H1 (cell line): Measurements from ENCODE around the gene SLC35F1. TPM values are rescaled to one million over a fixed set of nuclear protein-coding genes. Genes with fewer than 3 reads are reported as not detected.

Experiments used
- CTCF ChIA-PET: fragments of 300-600 bp; sonication (Branson Sonifier 250); formaldehyde crosslinking; loops from one replicate; lab custom pipeline; 2021; ENCODE audit not compliant: partially characterized antibody; lab: Charles Lee
- POLR2A ChIA-PET: fragments of 300-600 bp; sonication (Branson Sonifier 250); formaldehyde crosslinking; loops from one replicate; lab custom pipeline; 2021; ENCODE audit warnings: inconsistent platforms; ENCODE audit not compliant: partially characterized antibody; lab: Charles Lee
- DNase-seq, 2 experiments: peaks; one replicate each; pipeline versions ENCODE4 v3.0.0 to v3.0.0-alpha.2; 2010 to 2022; ENCODE audit warnings: low spot score in 2 of 2, low read depth in 1 of 2, mixed read lengths in 1 of 2
- FAIRE-seq: peaks from 2 replicates; lab custom pipeline; 2011; peaks lifted over from hg19 to GRCh38; lab: Jason Lieb, UNC
- H2AFZ ChIP-seq: 2 replicates; pipeline ENCODE4 v1.8.1; 2012; ENCODE audit warnings: low read length, inconsistent platforms
- H2AK5ac ChIP-seq: 2 replicates; pipeline ENCODE4 v1.6.1; 2013; ENCODE audit warnings: low read depth, low read length
- H2BK120ac ChIP-seq: replicated peaks from 2 replicates; pipeline ENCODE3; 2013; ENCODE audit warnings: low read depth, low read length, inconsistent platforms
- H2BK12ac ChIP-seq: 2 replicates; pipeline ENCODE4 v1.6.1; 2013; ENCODE audit warnings: low read depth, low read length
- H2BK15ac ChIP-seq: 2 replicates; pipeline ENCODE4 v1.6.1; 2013; ENCODE audit warnings: low read length
- H2BK20ac ChIP-seq: 2 replicates; pipeline ENCODE4 v1.6.1; 2013; ENCODE audit warnings: low read length
- H2BK5ac ChIP-seq: 2 replicates; pipeline ENCODE4 v1.6.1; 2013; ENCODE audit warnings: low read depth, low read length
- H3K14ac ChIP-seq: 2 replicates; pipeline ENCODE4 v1.6.1; 2013; ENCODE audit warnings: inconsistent platforms; ENCODE audit not compliant: insufficient read length
- H3K18ac ChIP-seq: 2 replicates; pipeline ENCODE4 v1.6.1; 2013; ENCODE audit warnings: low read length; ENCODE audit errors: extremely low read depth
- H3K23ac ChIP-seq: 2 replicates; pipeline ENCODE4 v1.6.1; 2013; ENCODE audit warnings: inconsistent platforms; ENCODE audit not compliant: insufficient read length
- H3K23me2 ChIP-seq: 2 replicates; pipeline ENCODE4 v1.6.1; 2013; ENCODE audit warnings: low read depth, low read length
- H3K27ac ChIP-seq: 2 replicates; pipeline ENCODE4 v1.6.1; 2011; ENCODE audit warnings: low read depth, low read length, inconsistent platforms
- H3K27me3 ChIP-seq, 4 experiments: replicated peaks in 1 of 4; 1 replicate in 1 of 4; 2 replicates in 3 of 4; pipeline versions ENCODE4 v1.6.1 to v1.8.1; 2011 to 2013; ENCODE audit warnings: low read length in 3 of 4, mild to moderate bottlenecking in 3 of 4, inconsistent platforms in 2 of 4, mixed read lengths in 2 of 4, moderate library complexity in 1 of 4; ENCODE audit not compliant: control insufficient read depth in 3 of 4, insufficient read depth in 3 of 4; ENCODE audit errors: extremely low read depth in 1 of 4
- H3K36me3 ChIP-seq, 4 experiments: 2 replicates each; pipeline versions ENCODE4 v1.6.1 to v1.8.1; 2011 to 2013; ENCODE audit warnings: mild to moderate bottlenecking in 4 of 4, low read length in 3 of 4, moderate library complexity in 2 of 4, control low read depth in 1 of 4, inconsistent platforms in 1 of 4; ENCODE audit not compliant: insufficient read depth in 4 of 4, control insufficient read depth in 2 of 4
- H3K4ac ChIP-seq: replicated peaks from 2 replicates; pipeline ENCODE3; 2013; ENCODE audit warnings: low read length, low read depth, mixed read lengths, inconsistent platforms; ENCODE audit not compliant: insufficient read length
- H3K4me1 ChIP-seq, 4 experiments: replicated peaks in 1 of 4; 1 replicate in 1 of 4; 2 replicates in 3 of 4; pipeline versions ENCODE4 v1.6.1 to v1.8.1; 2011 to 2013; ENCODE audit warnings: low read length in 3 of 4, inconsistent platforms in 2 of 4, mixed read lengths in 1 of 4; ENCODE audit not compliant: insufficient read depth in 4 of 4, control insufficient read depth in 3 of 4
- H3K4me2 ChIP-seq, 2 experiments: 2 replicates each; pipeline versions ENCODE4 v1.6.1 to v1.8.1; 2011 to 2013; ENCODE audit warnings: low read depth in 2 of 2, low read length in 2 of 2, control low read depth in 1 of 2, inconsistent platforms in 1 of 2, mild to moderate bottlenecking in 1 of 2; ENCODE audit not compliant: insufficient read depth in 1 of 2
- H3K4me3 ChIP-seq, 4 experiments: fragments of 200-600, 300-600 bp in 1 of 4; sonication (generic), shearing (Covaris generic), sonication (Bioruptor Twin) in 1 of 4; 2 replicates each; pipeline versions ENCODE4 v1.5.1 to v1.8.1; 2011 to 2016; ENCODE audit warnings: low read length in 4 of 4, low read depth in 3 of 4, control low read depth in 2 of 4, inconsistent platforms in 2 of 4, mild to moderate bottlenecking in 2 of 4, mixed read lengths in 1 of 4, moderate library complexity in 1 of 4; ENCODE audit not compliant: insufficient read depth in 2 of 4; ENCODE audit errors: extremely low read depth in 1 of 4
- H3K56ac ChIP-seq: replicated peaks from 2 replicates; pipeline ENCODE3; 2013; ENCODE audit warnings: low read depth, mild to moderate bottlenecking, mixed read lengths, low read length, inconsistent platforms; ENCODE audit not compliant: insufficient read length
- H3K79me1 ChIP-seq: 2 replicates; pipeline ENCODE4 v1.6.1; 2013; ENCODE audit warnings: low read depth, low read length, control low read depth
- H3K79me2 ChIP-seq, 2 experiments: 2 replicates each; pipeline versions ENCODE4 v1.6.1 to v1.8.1; 2012 to 2013; ENCODE audit warnings: low read length in 2 of 2, mild to moderate bottlenecking in 2 of 2, inconsistent platforms in 1 of 2; ENCODE audit not compliant: insufficient read depth in 2 of 2, control insufficient read depth in 1 of 2
- H3K9ac ChIP-seq, 4 experiments: replicated peaks in 1 of 4; 1 replicate in 1 of 4; 2 replicates in 3 of 4; pipeline versions ENCODE4 v1.6.1 to v1.8.1; 2011 to 2013; ENCODE audit warnings: low read depth in 3 of 4, low read length in 3 of 4, control low read depth in 2 of 4, mild to moderate bottlenecking in 2 of 4, moderate library complexity in 2 of 4, inconsistent platforms in 1 of 4; ENCODE audit errors: extremely low read depth in 1 of 4
- H3K9me3 ChIP-seq, 2 experiments: 2 replicates each; pipeline versions ENCODE4 v1.6.1 to v1.8.1; 2012 to 2013; ENCODE audit warnings: mild to moderate bottlenecking in 2 of 2, moderate library complexity in 2 of 2, control low read depth in 1 of 2, inconsistent platforms in 1 of 2, low read depth in 1 of 2, low read length in 1 of 2, mixed read lengths in 1 of 2; ENCODE audit not compliant: insufficient read depth in 2 of 2
- H4K20me1 ChIP-seq, 2 experiments: replicated peaks in 1 of 2; 2 replicates each; pipeline versions ENCODE3 to v1.8.1; 2011 to 2013; ENCODE audit warnings: inconsistent platforms in 2 of 2, low read length in 2 of 2, mild to moderate bottlenecking in 1 of 2; ENCODE audit not compliant: insufficient read depth in 2 of 2, control insufficient read depth in 1 of 2
- H4K5ac ChIP-seq: 2 replicates; pipeline ENCODE4 v1.6.1; 2013; ENCODE audit warnings: low read length, low read depth, mixed read lengths, inconsistent platforms; ENCODE audit not compliant: insufficient read length
- H4K8ac ChIP-seq: 2 replicates; pipeline ENCODE4 v1.8.0; 2013; ENCODE audit warnings: mild to moderate bottlenecking, moderate library complexity, low read length, inconsistent platforms; ENCODE audit not compliant: insufficient read depth; ENCODE audit errors: extremely low read depth
- H4K91ac ChIP-seq: replicated peaks from 2 replicates; pipeline ENCODE3; 2013; ENCODE audit warnings: low read length, mixed read lengths, inconsistent platforms; ENCODE audit not compliant: insufficient read length
- BRCA1 ChIP-seq: IDR thresholded peaks from 2 replicates; pipeline ENCODE4 v1.6.1; 2012; ENCODE audit warnings: low read depth, low read length, improper control_type of control experiment
- EGR1 ChIP-seq: IDR thresholded peaks from 2 replicates; pipeline ENCODE4 v1.6.1; 2011; ENCODE audit warnings: low read depth, low read length, borderline replicate concordance
- EP300 ChIP-seq, 2 experiments: IDR thresholded peaks; 1 replicate in 1 of 2; 2 replicates in 1 of 2; pipeline ENCODE4 v1.6.1; 2011 to 2012; ENCODE audit warnings: low read depth in 2 of 2, low read length in 2 of 2, mild to moderate bottlenecking in 2 of 2, borderline replicate concordance in 1 of 2, inconsistent platforms in 1 of 2, moderate library complexity in 1 of 2
- EZH2 ChIP-seq: fragments of 200-600 bp; sonication (generic); IDR thresholded peaks from 2 replicates; pipeline ENCODE4 v1.7.1; 2012; ENCODE audit warnings: low read depth, mild to moderate bottlenecking, moderate library complexity, low read length, inconsistent platforms; ENCODE audit not compliant: severe bottlenecking
- GABPA ChIP-seq: IDR thresholded peaks from 2 replicates; pipeline ENCODE4 v1.6.1; 2011; ENCODE audit warnings: mild to moderate bottlenecking, low read length, moderate library complexity, borderline replicate concordance; ENCODE audit not compliant: insufficient read depth
- KDM1A ChIP-seq: fragments of 200-600, 300-600 bp; sonication (generic); IDR thresholded peaks from 2 replicates; pipeline ENCODE4 v1.7.1; 2016; ENCODE audit warnings: mild to moderate bottlenecking, low read length, borderline replicate concordance
- MAFK ChIP-seq: IDR thresholded peaks from 2 replicates; pipeline ENCODE4 v1.6.1; 2012; ENCODE audit warnings: low read depth, mild to moderate bottlenecking, improper control_type of control experiment, low read length
- RFX5 ChIP-seq: IDR thresholded peaks from 2 replicates; pipeline ENCODE4 v1.6.1; 2011; ENCODE audit warnings: low read depth, low read length, improper control_type of control experiment, borderline replicate concordance
- RXRA ChIP-seq: IDR thresholded peaks from 2 replicates; pipeline ENCODE4 v1.6.1; 2011; ENCODE audit warnings: low read depth, mild to moderate bottlenecking, low read length, moderate library complexity; ENCODE audit not compliant: insufficient read depth
- SIRT6 ChIP-seq: IDR thresholded peaks from one replicate; pipeline ENCODE4 v1.7.1; 2012; ENCODE audit warnings: low read length, inconsistent platforms
- TCF12 ChIP-seq: IDR thresholded peaks from 2 replicates; pipeline ENCODE4 v1.6.1; 2011; ENCODE audit warnings: low read depth, mild to moderate bottlenecking, low read length
- WGBS, 2 experiments: shearing (Covaris generic) in 1 of 2; methylation state at CpG; one replicate each; pipeline versions ENCODE4 v1.1.6 to v1.1.7; 2013 to 2015; ENCODE audit warnings: low lambda C conversion rate in 2 of 2, mixed read lengths in 2 of 2, inconsistent platforms in 1 of 2, low coverage in 1 of 2, missing lambda C conversion rate in 1 of 2; ENCODE audit not compliant: insufficient replicate concordance in 2 of 2, insufficient coverage in 1 of 2, insufficient read length in 1 of 2; ENCODE audit errors: extremely low coverage in 1 of 2, missing lambda C conversion rate in 1 of 2; 5-methylcytosine and 5-hydroxymethylcytosine counted together
- polyA plus RNA-seq, 7 experiments: library from polyadenylated mRNA; depleted of rRNA in 3 of 7; stranded (reverse) in 5 of 7; unstranded in 2 of 7; fragments of >200 nt in 5 of 7; fragments of 200-250 nt in 2 of 7; gene quantifications; 1 replicate in 5 of 7; 2 replicates in 1 of 7; 4 replicates in 1 of 7; pipeline versions ENCODE4 v1.2.1 to v1.2.3, GENCODE V29; 2011 to 2013; ENCODE audit warnings: missing spikeins in 2 of 7, mixed read lengths in 2 of 7
- total RNA-seq: library from RNA; stranded (reverse); fragmentation: NEBNext Ultra II Directional; extraction: Animal tissue kit (Norgen Biotek cat#: 25700); gene quantifications from 2 replicates; pipeline ENCODE4 v1.2.1, GENCODE V29; 2021
- TF ChIP-seq, protein P1 (sequence below): IDR thresholded peaks from 2 replicates; pipeline ENCODE4 v1.6.1; 2012; ENCODE audit warnings: inconsistent platforms

SLC35F1 gene
- total and polyA plus RNA-seq, 2 of the 8 experiments (the other 6 are each of a cell fraction or from before 2014, with no cell fraction given), result 7.0 to 10.0 TPM

DNA sequence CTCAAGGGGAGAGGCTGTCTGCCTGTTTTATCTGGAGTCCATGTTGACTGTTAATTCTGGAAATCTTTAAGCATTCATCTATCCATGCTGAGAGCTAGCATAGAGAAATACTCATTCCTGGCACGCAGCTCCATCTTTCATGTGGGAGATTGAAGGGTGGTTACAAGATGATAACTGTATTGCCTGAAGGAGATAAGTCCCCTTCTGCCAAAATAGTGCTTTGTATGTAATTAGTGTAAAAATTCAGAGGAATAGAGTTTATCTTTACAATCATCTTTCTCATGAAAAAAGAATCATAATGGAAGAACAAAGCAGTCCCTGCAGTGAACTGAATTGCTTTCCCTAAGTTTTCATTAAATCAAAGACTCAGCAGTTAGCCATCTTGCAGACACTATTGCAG lies 256.5 kb downstream of the SLC35F1 start:
- Histone ChIP-seq H3K4ac (no peak overlapping the region), H3K4me2 (no peak overlapping the region), H3K27ac (no peak overlapping the region), H3K23me2 (peaks cover 2% of the 10 kb centered on the region; the same call in 1 of the 2 replicates), H3K27me3 (no peaks in the 10 kb centered on the region), H2AFZ (no peak overlapping the region), H4K91ac (no peak overlapping the region), H4K8ac (no peak overlapping the region), H2BK12ac (no peak overlapping the region), H3K79me2 (no peaks in the 10 kb centered on the region), H2BK5ac (no peak overlapping the region), H4K5ac (no peak overlapping the region), H2BK120ac (no peak overlapping the region), H3K79me1 (no peaks in the 10 kb centered on the region), H3K9ac (no peak overlapping the region), H3K4me3 (no peak overlapping the region), H3K9me3 (no peaks in the 10 kb centered on the region), H3K4me1 (no peaks in the 10 kb centered on the region), H3K36me3 (no peaks in the 10 kb centered on the region), H3K18ac (no peak overlapping the region), H2AK5ac (no peak overlapping the region), H3K56ac (no peak overlapping the region), H2BK20ac (no peak overlapping the region), H3K14ac (no peak overlapping the region), H3K23ac (no peak overlapping the region), H2BK15ac (no peak overlapping the region), H4K20me1 (no peaks in the 10 kb centered on the region)
- TF ChIP-seq MAFK (no peak), BRCA1 (no peak), GABPA (no peak), KDM1A (no peak), RFX5 (no peak), TCF12 (no peak), EP300 (IDR thresholded peaks at IDR 0.05; ENCODE audit: borderline replicate concordance in 1 of 2, low read depth in 2 of 2, low read length in 2 of 2) (no peak), RXRA (no peak), SIRT6 (no peak), EZH2 (no peak), EGR1 (no peak)
- TF ChIP-seq, protein P1, sequence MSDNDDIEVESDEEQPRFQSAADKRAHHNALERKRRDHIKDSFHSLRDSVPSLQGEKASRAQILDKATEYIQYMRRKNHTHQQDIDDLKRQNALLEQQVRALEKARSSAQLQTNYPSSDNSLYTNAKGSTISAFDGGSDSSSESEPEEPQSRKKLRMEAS, result no peak
- DNase-seq (no peak), FAIRE-seq (no peak)
- CTCF ChIA-PET, result interaction anchor here (0.6 to 1.0 kb wide), 3 partner anchors 41 to 105 kb away, joined by 3 read pairs; no protein-coding TSS in a partner anchor
- 88% methylated on average over 1 of the region's 1 CpG; no CpG with 5 or more reads in 1 of the 2 experiments for WGBS, 2 experiments
- POLR2A ChIA-PET, result no interaction called here
